ENCODE measurements around the gene THAP8. TPM values are rescaled to one million over a fixed set of nuclear protein-coding genes. Genes with fewer than 3 reads are reported as not detected.

Gene THAP8
- total RNA-seq, 1 experiment from 2014 or later = 7.3 TPM

GRCh38 chr19:36030264-36031148, 23.6 kb downstream of the THAP8 start:
- DNase-seq (ENCODE audit: low spot score) = peak; percentile 72

GRCh38 chr19:36028313-36029041, 25.6 kb downstream of the THAP8 start:
- DNase-seq (ENCODE audit: low spot score) = no peak

- no peak for DNase-seq (ENCODE audit: low spot score)
Observed at GRCh38 chr19:36027696-36028095, 26.4 kb downstream of the THAP8 start.

GRCh38 chr19:36026091-36026876, 27.8 kb downstream of the THAP8 start:
- no peak for DNase-seq (ENCODE audit: low spot score)

GRCh38 chr19:36025541-36025940, 28.5 kb downstream of the THAP8 start:
- DNase-seq (ENCODE audit: low spot score) = no peak

GRCh38 chr19:36023432-36023831, 30.7 kb downstream of the THAP8 start:
- no peak for DNase-seq (ENCODE audit: low spot score)

GRCh38 chr19:36019061-36019670, 34.9 kb downstream of the THAP8 start:
- DNase-seq (ENCODE audit: low spot score) = no peak

- peak; percentile 99 for DNase-seq (ENCODE audit: low spot score)
Observed at GRCh38 chr19:36014012-36014924, 39.8 kb downstream of the THAP8 start, which contains the start of gene ALKBH6. Gene ALKBH6, minus strand, starts transcription at chr19:36014213. Its CDS starts 816 bp downstream, at chr19:36013397.

- DNase-seq (ENCODE audit: low spot score) = no peak
Observed at GRCh38 chr19:36013280-36014011, 40.6 kb downstream of the THAP8 start.

GRCh38 chr19:36010402-36010801, 43.7 kb downstream of the THAP8 start:
- no peak for DNase-seq (ENCODE audit: low spot score)

- no peak for DNase-seq (ENCODE audit: low spot score)
Observed at GRCh38 chr19:36009633-36010379, 44.3 kb downstream of the THAP8 start.

- DNase-seq (ENCODE audit: low spot score) = no peak
Observed at GRCh38 chr19:36009220-36009619, 44.9 kb downstream of the THAP8 start.

GRCh38 chr19:36008336-36008978, 45.6 kb downstream of the THAP8 start, which contains the start of gene SYNE4:
Gene SYNE4, minus strand, starts transcription at chr19:36008813. Its CDS starts 132 bp downstream, at chr19:36008681.
- DNase-seq (ENCODE audit: low spot score) = no peak

- no peak for DNase-seq (ENCODE audit: low spot score)
Observed at GRCh38 chr19:36006955-36007354, 47.1 kb downstream of the THAP8 start.

- no peak for DNase-seq (ENCODE audit: low spot score)
Observed at GRCh38 chr19:36003284-36003683, 50.8 kb downstream of the THAP8 start.

- DNase-seq (ENCODE audit: low spot score) = no peak
Observed at GRCh38 chr19:36001605-36002004, 52.5 kb downstream of the THAP8 start.

GRCh38 chr19:35996777-35997176, 57.3 kb downstream of the THAP8 start:
- no peak for DNase-seq (ENCODE audit: low spot score)
